Erythroblast (primary cell): ENCODE data around the gene PPP1R15A.

ENCODE experiments used
- GATA1 ChIP-seq: IDR thresholded peaks from 2 replicates; pipeline ENCODE4 v1.6.1; 2011; ENCODE audit warnings: low read depth, mild to moderate bottlenecking, control low read depth, low read length, moderate library complexity
- POLR2A ChIP-seq: IDR thresholded peaks from 2 replicates; pipeline ENCODE4 v1.6.1; 2011; ENCODE audit warnings: mild to moderate bottlenecking, low read length

GRCh38 chr19:48883726-48884125 lies 11.5 kb downstream of the PPP1R15A start:
- TF ChIP-seq POLR2A (no peak), GATA1 (no peak)
